ENCODE measurements around the gene TDRKH.

TDRKH gene

GRCh38 chr1:151790071-151790939, at the start of gene TDRKH:
TDRKH (minus strand) TSS chr1:151790500; CDS start chr1:151783022, 7,478 bp downstream.
- peak; percentile 98 for DNase-seq (ENCODE audit: low read depth)

- DNase-seq (ENCODE audit: low read depth), result peak; percentile 65
Measured at GRCh38 chr1:151839457-151840403, 49.4 kb upstream of the TDRKH start, which contains the start of gene C2CD4D. C2CD4D (minus strand) TSS chr1:151839820; CDS start chr1:151838989, 831 bp downstream.

DNA sequence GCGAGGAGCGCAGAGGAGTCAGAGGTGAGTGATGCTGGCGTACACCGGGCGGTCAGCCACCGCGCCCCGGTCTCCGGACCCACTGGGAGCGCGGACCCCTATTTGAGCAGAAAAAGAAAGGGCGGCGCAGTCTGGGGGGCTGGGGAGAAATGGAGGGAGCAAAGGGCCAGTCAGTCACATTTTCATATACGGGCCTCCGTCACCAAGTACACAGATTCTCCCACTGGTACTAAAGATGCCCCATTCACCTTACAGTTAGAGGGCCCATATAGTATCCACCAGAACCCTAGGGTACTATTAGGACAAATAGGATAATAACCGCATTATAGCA, 48.7 kb upstream of the TDRKH start:
- DNase-seq (ENCODE audit: low read depth), result no peak

DNA sequence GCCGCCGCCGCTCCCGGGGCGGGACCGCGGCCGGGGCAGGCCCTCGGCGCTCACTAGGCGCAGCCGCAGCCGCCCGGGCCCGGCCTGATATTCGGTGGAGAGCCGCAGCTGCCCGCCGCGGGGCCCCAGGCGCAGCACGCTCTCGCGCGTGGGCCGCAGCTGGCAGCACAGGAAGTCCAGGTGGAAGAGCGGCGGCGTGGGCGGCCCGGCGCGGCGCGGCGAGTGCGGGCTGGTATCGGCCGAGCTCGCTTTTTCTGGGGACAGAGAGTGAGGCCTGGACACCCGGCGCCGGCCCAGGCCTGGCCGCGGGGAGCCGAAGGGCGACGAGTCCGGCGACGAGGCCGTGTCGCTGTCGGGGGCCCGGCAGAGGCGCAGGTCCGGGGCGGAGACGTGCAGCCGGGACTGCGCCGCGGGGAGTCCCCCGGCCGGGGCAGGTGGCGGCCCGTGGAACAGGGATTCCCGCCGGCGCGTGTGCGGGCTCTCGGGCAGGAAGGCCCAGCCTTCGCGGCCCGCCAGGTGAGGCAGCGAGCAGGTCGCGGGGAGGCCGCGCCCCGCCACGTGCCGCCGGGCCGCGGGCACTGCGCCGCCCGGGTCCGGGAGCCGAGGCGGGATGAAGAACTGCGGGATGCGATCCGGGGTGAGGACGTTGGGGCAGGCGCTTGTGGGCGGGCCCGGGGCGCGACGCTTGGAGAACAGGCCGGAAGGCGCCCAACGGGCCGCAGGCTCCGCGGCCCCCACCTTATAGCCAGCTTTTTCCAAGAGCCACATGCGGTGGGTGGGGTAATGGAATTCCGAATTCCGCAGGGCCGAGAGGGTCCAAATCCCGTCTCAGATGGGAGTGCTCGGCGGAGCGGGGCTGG, 48.2 kb upstream of the TDRKH start:
- peak; percentile 52 for DNase-seq (ENCODE audit: low read depth)

DNA sequence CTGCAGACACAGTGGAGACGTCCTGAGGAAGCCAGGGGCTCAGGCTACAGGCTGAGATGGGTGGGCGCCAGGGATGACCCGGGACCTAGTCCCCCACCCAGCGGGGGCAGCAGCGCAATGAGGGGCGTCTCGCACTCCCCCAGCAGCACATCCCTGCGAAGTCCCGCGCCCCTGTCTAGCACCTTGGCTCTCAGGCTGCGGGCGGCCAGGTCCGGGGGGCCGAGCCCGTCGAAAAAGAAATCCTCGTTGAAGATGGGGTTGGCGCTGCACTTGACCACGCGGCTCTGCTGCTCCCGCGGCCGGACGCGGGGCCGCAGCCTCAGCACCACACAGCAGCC, 47.6 kb upstream of the TDRKH start:
- no peak for DNase-seq (ENCODE audit: low read depth)

GRCh38 chr1:151837197-151837596, 46.9 kb upstream of the TDRKH start:
- no peak for DNase-seq (ENCODE audit: low read depth)

DNA sequence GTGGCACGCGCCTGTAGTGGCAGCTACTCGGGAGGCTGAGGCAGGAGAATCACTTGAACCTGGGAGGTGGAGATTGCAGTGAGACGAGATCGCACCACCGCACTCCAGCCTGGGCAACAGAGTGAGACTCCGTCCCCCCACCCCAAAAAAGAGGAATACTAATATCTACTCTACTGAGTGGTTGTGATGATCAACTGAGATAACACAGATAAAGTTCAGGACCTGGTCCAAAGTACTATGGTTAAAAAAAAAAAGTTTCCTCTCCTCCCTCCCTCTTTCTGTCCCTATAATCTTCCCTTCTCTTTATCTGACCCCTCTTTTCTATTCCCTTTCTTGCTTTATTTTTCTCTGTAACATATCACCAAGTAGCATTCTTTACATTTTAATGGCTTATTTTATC, 45.3 kb upstream of the TDRKH start:
- DNase-seq (ENCODE audit: low read depth), result no peak

GRCh38 chr1:151834239-151834638, 43.9 kb upstream of the TDRKH start:
- DNase-seq (ENCODE audit: low read depth), result no peak

GRCh38 chr1:151833172-151833900, 43.0 kb upstream of the TDRKH start:
- no peak for DNase-seq (ENCODE audit: low read depth)

DNA sequence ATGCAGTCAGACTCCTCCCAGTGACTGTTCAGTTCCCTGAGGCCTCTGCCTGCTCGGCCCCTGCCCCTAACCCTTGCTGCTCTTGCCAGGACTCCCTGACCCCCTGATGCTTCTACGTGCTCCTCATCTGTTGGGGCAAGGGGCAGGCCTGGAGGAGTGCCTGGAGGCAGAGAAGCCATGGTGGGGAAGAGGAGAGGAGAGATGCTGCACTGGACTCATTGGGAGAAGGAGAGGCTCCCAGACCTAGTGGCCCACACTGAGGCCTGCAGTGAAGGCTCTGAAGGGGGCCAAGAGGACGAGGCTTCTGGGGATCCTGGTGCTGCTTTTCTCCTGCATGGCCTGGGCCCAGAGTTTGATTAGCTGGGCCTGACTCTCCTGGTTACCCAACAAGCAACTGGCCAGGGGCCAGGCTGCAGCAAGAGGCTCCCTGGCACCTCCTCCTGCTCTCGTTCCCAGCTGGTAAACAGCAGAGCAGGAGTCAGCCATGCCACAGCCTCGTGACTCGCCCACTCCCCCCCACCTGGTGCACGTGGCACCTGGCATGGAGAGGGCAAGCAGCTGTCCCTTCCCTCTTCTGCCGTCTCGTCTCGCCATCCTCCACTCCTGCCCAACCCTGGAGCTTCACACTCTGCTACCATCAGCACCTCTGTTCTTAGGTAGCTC, 42.1 kb upstream of the TDRKH start:
- no peak for DNase-seq (ENCODE audit: low read depth)

DNA sequence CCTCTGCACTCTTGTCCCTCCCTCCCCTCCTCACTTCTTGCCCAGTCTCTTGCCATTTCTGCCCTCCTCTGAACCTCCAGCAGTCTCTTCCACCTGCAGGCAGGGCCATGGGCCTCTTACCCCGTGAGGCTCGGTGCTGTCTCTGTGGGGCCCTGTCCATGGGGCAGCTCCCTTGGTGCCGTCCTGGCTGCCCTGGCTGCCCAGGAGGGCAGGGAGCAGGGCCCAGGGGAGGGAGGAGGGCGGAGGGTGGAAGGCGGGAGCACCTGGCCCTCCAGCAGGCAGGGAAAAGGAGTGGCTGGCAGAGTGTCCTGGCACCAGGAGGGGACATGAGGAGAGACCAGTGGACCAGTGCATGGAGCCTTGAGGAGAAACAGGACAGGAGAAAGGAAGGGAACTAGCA, 41.3 kb upstream of the TDRKH start, which contains the start of gene RORC:
TSS of gene RORC (minus strand) at position 198 of the 400 bp plus-strand sequence. CDS start at position 160, 38 bp downstream.
- DNase-seq (ENCODE audit: low read depth), result no peak

- no peak for DNase-seq (ENCODE audit: low read depth)
Measured at GRCh38 chr1:151831256-151831591, 40.9 kb upstream of the TDRKH start.

DNA sequence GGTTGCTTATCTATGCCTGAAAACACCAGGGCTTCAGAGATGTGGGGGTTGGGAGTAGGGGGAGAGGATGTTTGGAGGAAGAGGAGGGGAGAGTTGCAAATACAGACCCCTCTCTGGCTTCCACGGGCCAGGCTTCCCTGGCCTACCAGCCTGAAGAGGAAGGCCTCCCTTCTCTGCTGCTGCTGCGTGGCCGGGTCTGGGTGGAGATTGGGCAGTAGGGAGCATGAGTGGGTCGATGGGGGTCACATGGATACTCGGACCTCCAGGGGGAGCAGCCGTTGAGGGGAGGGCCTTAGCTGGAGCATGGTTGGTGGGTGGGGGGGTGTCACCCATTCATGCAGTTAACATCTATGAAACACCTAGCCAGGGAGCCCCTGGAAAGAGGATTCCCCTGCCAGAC, 39.8 kb upstream of the TDRKH start:
- no peak for DNase-seq (ENCODE audit: low read depth)

- DNase-seq (ENCODE audit: low read depth), result no peak
Measured at GRCh38 chr1:151829352-151830046, 39.2 kb upstream of the TDRKH start.

GRCh38 chr1:151828921-151829320, 38.6 kb upstream of the TDRKH start:
- DNase-seq (ENCODE audit: low read depth), result no peak

- no peak for DNase-seq (ENCODE audit: low read depth)
Measured at GRCh38 chr1:151827853-151828252, 37.6 kb upstream of the TDRKH start.

DNA sequence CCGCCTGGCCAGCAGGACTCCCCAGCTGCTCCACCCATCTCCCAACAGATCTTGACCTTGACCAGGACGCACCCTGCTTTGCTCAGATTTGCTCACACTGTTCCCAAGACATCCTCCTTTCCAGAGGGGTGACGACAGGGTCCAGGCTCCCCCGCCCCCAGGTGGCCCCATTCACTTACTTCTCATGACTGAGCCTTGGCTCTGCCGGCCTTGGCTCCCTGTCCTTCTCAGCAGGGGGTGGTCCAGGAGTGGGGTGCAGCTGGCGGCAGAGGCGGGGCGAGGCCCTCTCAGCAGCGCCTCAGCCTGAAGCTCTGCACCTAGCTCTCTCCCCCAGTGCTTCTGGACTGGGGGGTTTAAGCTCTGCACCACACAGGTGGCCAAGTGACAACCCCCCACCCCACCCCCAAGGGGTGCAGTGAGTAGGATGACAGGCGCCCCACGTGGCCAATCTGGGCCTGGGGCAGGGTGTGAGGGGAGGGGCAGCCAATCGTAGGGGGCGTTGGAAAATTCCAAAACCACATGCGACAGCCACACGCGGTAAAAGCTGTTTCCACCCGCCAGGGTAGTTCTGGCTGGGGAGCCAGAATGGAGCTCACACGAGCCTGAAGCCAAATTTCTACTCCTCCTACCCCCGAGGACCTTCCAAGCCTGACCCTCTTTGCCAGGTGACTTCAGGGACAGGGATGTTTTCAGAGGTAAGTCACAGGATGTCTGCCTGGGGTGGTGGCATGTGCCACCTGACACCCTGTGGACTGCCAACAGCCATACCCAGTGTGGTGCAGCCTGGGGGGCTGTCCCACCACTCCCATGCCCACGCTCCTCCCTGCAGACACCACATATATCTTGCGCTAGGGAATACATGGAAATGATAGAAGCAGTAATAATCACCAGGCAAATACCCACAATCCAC, 35.7 kb upstream of the TDRKH start:
- DNase-seq (ENCODE audit: low read depth), result no peak

GRCh38 chr1:151825204-151825603, 34.9 kb upstream of the TDRKH start:
- DNase-seq (ENCODE audit: low read depth), result no peak

GRCh38 chr1:151823175-151823574, 32.9 kb upstream of the TDRKH start:
- no peak for DNase-seq (ENCODE audit: low read depth)
